IMR-90 (cell line): ENCODE measurements around the gene EDEM3. TPM values are rescaled to one million over a fixed set of nuclear protein-coding genes. Genes with fewer than 3 reads are reported as not detected.

ENCODE experiments used
- ATAC-seq: fragments of 200-7000 bp; cut with Tn5 transposase; 2 replicates; pipeline ENCODE4 v1.9.1; 2020; ENCODE audit warnings: low read depth, mild to moderate bottlenecking, moderate library complexity
- BruUV-seq: library from RNA; stranded (reverse); fragments of 400-500 nt; replicated peaks from 2 replicates; lab custom pipeline; 2021; lab: Mats Ljungman, UMichigan
- CTCF ChIA-PET: fragments of 300-600 bp; formaldehyde crosslinking; extraction: SDS; loops from one replicate; lab custom pipeline; 2021; ENCODE audit warnings: antibody characterized with exemption; lab: Yijun Ruan, JAX
- POLR2A ChIA-PET: fragments of 300-600 bp; sonication (Branson Sonifier 250); formaldehyde crosslinking; loops from one replicate; lab custom pipeline; 2022; ENCODE audit warnings: antibody characterized with exemption; ENCODE audit not compliant: unreplicated experiment; lab: Charles Lee
- DNase-seq: peaks from one replicate; pipeline ENCODE4 v3.0.0; 2013
- H2AFZ ChIP-seq: replicated peaks from 2 replicates; pipeline ENCODE3; 2013; ENCODE audit warnings: low read length, mild to moderate bottlenecking; ENCODE audit not compliant: poor library complexity
- H2AK5ac ChIP-seq: 2 replicates; pipeline ENCODE4 v1.6.1; 2013; ENCODE audit warnings: low read depth, low read length, inconsistent platforms
- H2AK9ac ChIP-seq: replicated peaks from 2 replicates; pipeline ENCODE3; 2013; ENCODE audit warnings: mild to moderate bottlenecking, low read depth, low read length, moderate library complexity; ENCODE audit not compliant: poor library complexity
- H2BK120ac ChIP-seq: 2 replicates; pipeline ENCODE4 v1.6.1; 2013; ENCODE audit warnings: low read depth, low read length, inconsistent platforms
- H2BK15ac ChIP-seq: 3 replicates; pipeline ENCODE4 v1.6.1; 2013; ENCODE audit warnings: low read depth, low read length, inconsistent platforms
- H2BK20ac ChIP-seq: 2 replicates; pipeline ENCODE4 v1.6.1; 2013; ENCODE audit warnings: low read depth, mild to moderate bottlenecking, inconsistent platforms, low read length, moderate library complexity
- H2BK5ac ChIP-seq: 2 replicates; pipeline ENCODE4 v1.6.1; 2013; ENCODE audit warnings: mild to moderate bottlenecking, low read depth, low read length, inconsistent platforms; ENCODE audit not compliant: poor library complexity, severe bottlenecking
- H3K14ac ChIP-seq: replicated peaks from 2 replicates; pipeline ENCODE4 v1.6.1; 2013; ENCODE audit warnings: low read depth, low read length, inconsistent platforms
- H3K18ac ChIP-seq: 2 replicates; pipeline ENCODE4 v1.6.1; 2013; ENCODE audit warnings: low read depth, low read length, control low read depth
- H3K23ac ChIP-seq: 2 replicates; pipeline ENCODE4 v1.6.1; 2013; ENCODE audit warnings: low read depth, low read length, inconsistent platforms
- H3K27ac ChIP-seq: 2 replicates; pipeline ENCODE4 v1.5.1; 2013; ENCODE audit warnings: mild to moderate bottlenecking, control low read depth, low read length; ENCODE audit not compliant: insufficient read depth
- H3K27me3 ChIP-seq: 2 replicates; pipeline ENCODE4 v1.6.1; 2013; ENCODE audit warnings: low read length; ENCODE audit not compliant: control insufficient read depth, insufficient read depth
- H3K36me3 ChIP-seq: 2 replicates; pipeline ENCODE4 v1.6.1; 2013; ENCODE audit warnings: low read length, mixed read lengths; ENCODE audit not compliant: control insufficient read depth, insufficient read depth
- H3K4ac ChIP-seq: 2 replicates; pipeline ENCODE4 v1.6.1; 2013; ENCODE audit warnings: low read depth, low read length, inconsistent platforms
- H3K4me1 ChIP-seq: 2 replicates; pipeline ENCODE4 v1.6.1; 2013; ENCODE audit warnings: low read length, mixed read lengths; ENCODE audit not compliant: control insufficient read depth, insufficient read depth
- H3K4me2 ChIP-seq: 2 replicates; pipeline ENCODE4 v1.6.1; 2013; ENCODE audit warnings: low read depth, mild to moderate bottlenecking, control low read depth, low read length, moderate library complexity
- H3K4me3 ChIP-seq: 2 replicates; pipeline ENCODE4 v1.5.1; 2013; ENCODE audit warnings: low read depth, mild to moderate bottlenecking, control low read depth, low read length, moderate library complexity; ENCODE audit not compliant: insufficient read depth
- H3K56ac ChIP-seq: 2 replicates; pipeline ENCODE4 v1.6.1; 2013; ENCODE audit warnings: low read length, inconsistent platforms; ENCODE audit not compliant: insufficient read depth; ENCODE audit errors: extremely low read depth
- H3K79me1 ChIP-seq, 2 experiments: 2 replicates each; pipeline ENCODE4 v1.6.1; 2013; ENCODE audit warnings: low read length in 2 of 2, inconsistent platforms in 1 of 2, low read depth in 1 of 2
- H3K9ac ChIP-seq: 2 replicates; pipeline ENCODE4 v1.6.1; 2013; ENCODE audit warnings: low read depth, low read length, control low read depth
- H3K9me1 ChIP-seq: 2 replicates; pipeline ENCODE4 v1.6.1; 2013; ENCODE audit warnings: low read length, inconsistent platforms; ENCODE audit not compliant: insufficient read depth
- H3K9me3 ChIP-seq: 2 replicates; pipeline ENCODE4 v1.6.1; 2013; ENCODE audit warnings: low read length; ENCODE audit not compliant: control insufficient read depth, insufficient read depth
- H4K20me1 ChIP-seq: 2 replicates; pipeline ENCODE4 v1.6.1; 2013; ENCODE audit warnings: low read length, inconsistent platforms; ENCODE audit not compliant: insufficient read depth
- H4K5ac ChIP-seq: 2 replicates; pipeline ENCODE4 v1.6.1; 2013; ENCODE audit warnings: mild to moderate bottlenecking, low read depth, low read length, control low read depth
- H4K8ac ChIP-seq, 2 experiments: 2 replicates each; pipeline ENCODE4 v1.6.1; 2013; ENCODE audit warnings: low read depth in 2 of 2, low read length in 2 of 2, control low read depth in 1 of 2, inconsistent platforms in 1 of 2
- H4K91ac ChIP-seq: 2 replicates; pipeline ENCODE4 v1.6.1; 2013; ENCODE audit warnings: low read depth, low read length, inconsistent platforms; ENCODE audit not compliant: insufficient read depth
- BHLHE40 ChIP-seq: fragments of 150-350 bp; IDR thresholded peaks from 2 replicates; pipeline ENCODE4 v1.6.1; 2016; ENCODE audit warnings: mild to moderate bottlenecking, low read depth, low read length
- WGBS, 2 experiments: methylation state at CpG; one replicate each; pipeline versions ENCODE4 v1.1.5 to v1.1.7; 2013; ENCODE audit warnings: missing lambda C conversion rate in 2 of 2; ENCODE audit not compliant: insufficient read length in 1 of 2; ENCODE audit errors: extremely low coverage in 2 of 2; 5-methylcytosine and 5-hydroxymethylcytosine counted together
- dilution Hi-C: fragments of 300-500 bp; cut with HindIII; formaldehyde crosslinking; loops from one replicate; pipeline ENCODE4 v1.14.3; 2018; ENCODE audit warnings: low sequenced_read_pairs; ENCODE audit not compliant: unreplicated experiment
- in situ Hi-C: fragments of 300-500 bp; cut with MboI; formaldehyde crosslinking; loops from 3 replicates; pipeline ENCODE4 v1.14.3; 2019; ENCODE audit warnings: low sequenced_read_pairs, inconsistent platforms, mixed read lengths
- intact Hi-C: fragments of 100-400 bp; cut with micrococcal nuclease; formaldehyde crosslinking; loops from 2 replicates; pipeline ENCODE4 v1.10.0; 2022
- polyA plus RNA-seq, 3 experiments: library from polyadenylated mRNA; depleted of rRNA; stranded (reverse); fragments of >200 nt; gene quantifications; 2 replicates each; pipeline ENCODE4 v1.2.3, GENCODE V29; 2012; ENCODE audit warnings: low replicate concordance in 1 of 3
- total RNA-seq: library from RNA; depleted of rRNA; stranded (reverse); fragments of >200 nt; gene quantifications from 2 replicates; pipeline ENCODE4 v1.2.3, GENCODE V29; 2012
- TF ChIP-seq, protein P1 (sequence below): fragments of 150-350 bp; IDR thresholded peaks from 2 replicates; pipeline ENCODE4 v1.6.1; 2016; ENCODE audit warnings: low read depth, mild to moderate bottlenecking, low read length, moderate library complexity, borderline replicate concordance

The EDEM3 gene
- total and polyA plus RNA-seq, 2 of the 4 experiments (the other 2 are of a cell fraction) = 17.5 to 29.9 TPM

DNA sequence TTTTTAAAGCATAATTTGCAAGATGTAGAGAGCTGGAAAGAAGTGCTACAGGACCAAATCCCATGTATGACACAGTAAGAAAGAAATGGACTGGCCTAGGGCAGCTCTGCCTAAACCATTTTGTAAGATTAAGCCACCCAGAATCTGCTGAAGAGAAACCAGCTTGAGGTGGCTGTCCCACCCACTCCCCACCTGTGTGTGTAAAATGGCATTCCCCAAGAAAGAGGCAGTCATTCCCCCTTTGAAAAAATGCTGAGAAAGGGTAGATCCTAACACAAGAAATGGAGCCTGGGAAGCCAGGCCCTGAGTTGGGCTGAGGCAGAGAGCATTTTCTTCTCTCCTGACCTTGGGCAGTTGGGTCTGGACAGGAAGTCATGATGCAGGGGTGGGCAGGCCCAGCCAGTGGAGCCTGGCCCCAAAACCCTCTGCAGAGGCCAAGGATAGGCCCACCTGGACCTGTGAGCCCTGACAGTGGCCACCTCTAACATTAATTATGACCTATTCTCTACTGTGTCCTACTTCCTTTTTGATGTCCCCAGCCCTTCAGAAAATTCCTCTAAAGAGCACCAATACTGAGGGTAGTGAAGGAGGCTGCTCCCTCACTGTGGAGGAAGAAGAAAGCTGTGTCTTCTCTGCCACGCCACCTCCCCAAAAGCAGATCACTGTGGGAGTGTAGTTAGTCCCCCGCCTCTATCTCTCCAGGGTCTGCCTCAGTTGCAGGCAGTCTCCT, 94.0 kb downstream of the EDEM3 start:
- dilution Hi-C loops = no loop called here
- no TSS peak for BruUV-seq
- CTCF ChIA-PET = interaction anchor here (2.0 kb wide), 1 partner anchor 418 kb away, joined by 6 read pairs; no protein-coding TSS in a partner anchor

More for the DNA sequence above, 94.0 kb downstream of the EDEM3 start:
- Histone ChIP-seq H2AK5ac (no peak overlapping the region), H2BK120ac (no peak overlapping the region), H3K4ac (no peak overlapping the region), H2BK20ac (no peak overlapping the region), H3K18ac (no peak overlapping the region), H2AK9ac (no peak overlapping the region), H3K4me1 (no peaks in the 10 kb centered on the region), H2BK15ac (no peak overlapping the region), H3K9me3 (no peaks in the 10 kb centered on the region), H4K8ac (no peak overlapping the region), H4K5ac (no peak overlapping the region), H3K4me3 (no peak overlapping the region), H2BK5ac (no peak overlapping the region), H3K14ac (no peak overlapping the region), H3K23ac (no peak overlapping the region), H3K9ac (no peak overlapping the region), H2AFZ (no peak overlapping the region), H4K20me1 (no peaks in the 10 kb centered on the region), H3K56ac (no peak overlapping the region), H3K9me1 (no peaks in the 10 kb centered on the region), H3K27ac (no peak overlapping the region), H3K36me3 (no peaks in the 10 kb centered on the region), H3K79me1 (no peaks in the 10 kb centered on the region), H3K4me2 (no peak overlapping the region), H3K27me3 (peaks cover 10% of the 10 kb centered on the region), H4K91ac (no peak overlapping the region)
- in situ Hi-C loops = loop anchor here (5.0 to 25.0 kb wide), 3 partner anchors 436 to 998 kb away; partner anchors contain the start of gene APOBEC4
- no CpG with 5 or more reads among the region's 2 CpGs for WGBS, 2 experiments
- intact Hi-C loops = loop anchor here (5.0 kb wide), 2 partner anchors 98 to 438 kb away; no protein-coding TSS in a partner anchor
- ATAC-seq = no peak
- POLR2A ChIA-PET = no interaction called here
- DNase-seq = no peak
- no peak for TF ChIP-seq BHLHE40
- TF ChIP-seq, protein P1, sequence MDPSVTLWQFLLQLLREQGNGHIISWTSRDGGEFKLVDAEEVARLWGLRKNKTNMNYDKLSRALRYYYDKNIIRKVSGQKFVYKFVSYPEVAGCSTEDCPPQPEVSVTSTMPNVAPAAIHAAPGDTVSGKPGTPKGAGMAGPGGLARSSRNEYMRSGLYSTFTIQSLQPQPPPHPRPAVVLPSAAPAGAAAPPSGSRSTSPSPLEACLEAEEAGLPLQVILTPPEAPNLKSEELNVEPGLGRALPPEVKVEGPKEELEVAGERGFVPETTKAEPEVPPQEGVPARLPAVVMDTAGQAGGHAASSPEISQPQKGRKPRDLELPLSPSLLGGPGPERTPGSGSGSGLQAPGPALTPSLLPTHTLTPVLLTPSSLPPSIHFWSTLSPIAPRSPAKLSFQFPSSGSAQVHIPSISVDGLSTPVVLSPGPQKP = no peak
